H1 (cell line): ENCODE results near the gene SEC22C. TPM values are rescaled to one million over a fixed set of nuclear protein-coding genes. Genes with fewer than 3 reads are reported as not detected.

ENCODE experiments used
- ATF3 ChIP-seq: IDR thresholded peaks from 2 replicates; pipeline ENCODE4 v1.6.1; 2011; ENCODE audit warnings: low read depth, mild to moderate bottlenecking, low read length; ENCODE audit not compliant: insufficient read depth
- BRCA1 ChIP-seq: IDR thresholded peaks from 2 replicates; pipeline ENCODE4 v1.6.1; 2012; ENCODE audit warnings: low read depth, low read length, improper control_type of control experiment
- SP4 ChIP-seq: IDR thresholded peaks from 2 replicates; pipeline ENCODE4 v1.6.1; 2012; ENCODE audit warnings: low read length, inconsistent platforms
- polyA plus RNA-seq, 7 experiments: library from polyadenylated mRNA; depleted of rRNA in 3 of 7; stranded (reverse) in 5 of 7; unstranded in 2 of 7; fragments of >200 nt in 5 of 7; fragments of 200-250 nt in 2 of 7; gene quantifications; 1 replicate in 5 of 7; 2 replicates in 1 of 7; 4 replicates in 1 of 7; pipeline versions ENCODE4 v1.2.1 to v1.2.3, GENCODE V29; 2011 to 2013; ENCODE audit warnings: missing spikeins in 2 of 7, mixed read lengths in 2 of 7
- total RNA-seq: library from RNA; stranded (reverse); fragmentation: NEBNext Ultra II Directional; extraction: Animal tissue kit (Norgen Biotek cat#: 25700); gene quantifications from 2 replicates; pipeline ENCODE4 v1.2.1, GENCODE V29; 2021

The SEC22C gene
- total and polyA plus RNA-seq, 2 of the 8 experiments (the other 6 are each of a cell fraction or from before 2014, with no cell fraction given): 23.4 to 38.3 TPM

DNA sequence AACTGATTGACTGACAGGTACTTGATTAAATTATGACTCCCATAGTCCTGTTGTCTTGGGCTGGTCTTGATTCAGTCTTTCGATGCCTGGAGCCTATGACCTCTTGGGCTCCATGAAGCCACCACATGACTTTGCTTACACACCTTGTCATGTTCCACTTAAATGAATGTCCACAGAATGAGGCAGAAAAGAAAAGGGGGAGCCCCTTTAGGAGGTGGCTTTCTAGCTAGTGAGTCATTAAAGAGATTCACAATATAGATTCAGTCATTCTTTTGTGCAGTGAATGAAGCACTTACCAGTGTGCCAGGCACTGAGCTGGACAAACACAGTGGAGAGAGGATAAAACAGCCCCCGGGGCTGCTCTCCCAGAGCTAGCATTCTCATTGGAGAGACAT, 62.2 kb downstream of the SEC22C start (continued):
- TF ChIP-seq SP4 (no peak), BRCA1 (no peak), ATF3 (no peak)
